GM12878 (cell line): ENCODE measurements around the gene SFT2D1. TPM values are rescaled to one million over a fixed set of nuclear protein-coding genes. Genes with fewer than 3 reads are reported as not detected.

Source experiments
- ATAC-seq: fragments of 200-7000 bp; cut with Tn5 transposase; 3 replicates; pipeline ENCODE4 v1.9.1; 2020; ENCODE audit warnings: mild to moderate bottlenecking, moderate library complexity
- BruUV-seq: library from RNA; stranded (reverse); fragments of 400-500 nt; replicated peaks from 2 replicates; lab custom pipeline; 2021; lab: Mats Ljungman, UMichigan
- CTCF ChIA-PET: fragments of 300-600 bp; sonication (Branson Sonifier 250); formaldehyde crosslinking; extraction: SDS; loops from one replicate; lab custom pipeline; 2021; ENCODE audit warnings: inconsistent platforms; lab: Yijun Ruan, JAX
- POLR2A ChIA-PET: fragments of 350-600 bp; formaldehyde crosslinking; extraction: SDS; loops from one replicate; lab custom pipeline; 2021; ENCODE audit warnings: inconsistent platforms; lab: Charles Lee
- RAD21 ChIA-PET: fragments of 300-600 bp; sonication (Branson Sonifier 250); formaldehyde crosslinking; loops from one replicate; lab custom pipeline; 2023; ENCODE audit warnings: antibody characterized with exemption; ENCODE audit not compliant: unreplicated experiment; lab: Charles Lee
- SMC1A ChIA-PET: fragments of 300-600 bp; sonication (Branson Sonifier 250); formaldehyde crosslinking; loops from one replicate; lab custom pipeline; 2023; ENCODE audit not compliant: unreplicated experiment, uncharacterized antibody; lab: Charles Lee
- DNase-seq: peaks from one replicate; pipeline ENCODE4 v3.0.0-alpha.2; 2011; ENCODE audit warnings: low read depth, low spot score
- FAIRE-seq: peaks from 3 replicates; lab custom pipeline; 2011; peaks lifted over from hg19 to GRCh38; lab: Jason Lieb, UNC
- H2AFZ ChIP-seq: 2 replicates; pipeline ENCODE4 v1.6.0; 2011; ENCODE audit warnings: low read depth, low read length, control low read depth; ENCODE audit not compliant: control insufficient read depth
- H3K27ac ChIP-seq: 2 replicates; pipeline ENCODE4 v1.5.1; 2011; ENCODE audit warnings: control low read depth; ENCODE audit not compliant: control insufficient read depth, insufficient read depth
- H3K27me3 ChIP-seq, 2 experiments: replicated peaks in 1 of 2; 2 replicates each; pipeline versions ENCODE4 v1.6.0 to v1.6.1; 2011; ENCODE audit warnings: low read length in 1 of 2; ENCODE audit not compliant: control insufficient read depth in 2 of 2, insufficient read depth in 2 of 2
- H3K36me3 ChIP-seq, 2 experiments: 2 replicates each; pipeline ENCODE4 v1.5.1; 2011; ENCODE audit warnings: low read length in 1 of 2; ENCODE audit not compliant: control insufficient read depth in 2 of 2, insufficient read depth in 2 of 2
- H3K4me1 ChIP-seq: 2 replicates; pipeline ENCODE4 v1.6.1; 2011; ENCODE audit warnings: mild to moderate bottlenecking, low read length, moderate library complexity, mixed read lengths; ENCODE audit not compliant: control insufficient read depth, insufficient read depth
- H3K4me2 ChIP-seq: 2 replicates; pipeline ENCODE4 v1.6.0; 2011; ENCODE audit warnings: control low read depth; ENCODE audit not compliant: control insufficient read depth, insufficient read depth
- H3K4me3 ChIP-seq: fragments of 200-600 bp; sonication (generic); 2 replicates; pipeline ENCODE4 v1.5.1; 2016
- H3K79me2 ChIP-seq: 2 replicates; pipeline ENCODE4 v1.6.0; 2011; ENCODE audit warnings: low read length; ENCODE audit not compliant: control insufficient read depth, insufficient read depth
- H3K9ac ChIP-seq: 2 replicates; pipeline ENCODE4 v1.8.0; 2011; ENCODE audit warnings: low read length, control low read depth, mixed read lengths; ENCODE audit not compliant: control insufficient read depth, insufficient read depth
- H3K9me3 ChIP-seq: replicated peaks from 3 replicates; pipeline ENCODE4 v1.5.1; 2011; ENCODE audit warnings: mild to moderate bottlenecking, low read length; ENCODE audit not compliant: control insufficient read depth, insufficient read depth
- H4K20me1 ChIP-seq: 2 replicates; pipeline ENCODE4 v1.6.0; 2011; ENCODE audit not compliant: control insufficient read depth, insufficient read depth
- KDM1A ChIP-seq: fragments of 200-600 bp; sonication (generic); IDR thresholded peaks from 2 replicates; pipeline ENCODE4 v1.6.1; 2016; ENCODE audit warnings: borderline replicate concordance
- NFYB ChIP-seq: IDR thresholded peaks from 2 replicates; pipeline ENCODE4 v1.6.1; 2011; ENCODE audit warnings: low read depth, mild to moderate bottlenecking, low read length, improper control_type of control experiment, moderate library complexity; ENCODE audit not compliant: insufficient read depth
- POLR2AphosphoS5 ChIP-seq: IDR thresholded peaks from 2 replicates; pipeline ENCODE4 v1.6.1; 2011; ENCODE audit warnings: mild to moderate bottlenecking, low read length, inconsistent platforms
- SMAD1 ChIP-seq: fragments of 450-650 bp; IDR thresholded peaks from 2 replicates; pipeline ENCODE4 v1.6.1; 2018; ENCODE audit warnings: mild to moderate bottlenecking, low read depth; ENCODE audit not compliant: partially characterized antibody
- SPI1 ChIP-seq: IDR thresholded peaks from 2 replicates; pipeline ENCODE4 v1.6.1; 2011; ENCODE audit warnings: low read depth, mild to moderate bottlenecking, low read length, moderate library complexity, borderline replicate concordance; ENCODE audit not compliant: insufficient read depth
- WGBS: methylation state at CpG from one replicate; pipeline ENCODE4 v1.1.6; 2016; ENCODE audit warnings: low lambda C conversion rate; ENCODE audit not compliant: insufficient replicate concordance, insufficient coverage; ENCODE audit errors: missing lambda C conversion rate; 5-methylcytosine and 5-hydroxymethylcytosine counted together
- in situ Hi-C: fragments of 300-500 bp; cut with MboI; formaldehyde crosslinking; loops from 9 replicates; pipeline ENCODE4 v1.14.3; 2018; ENCODE audit warnings: mixed read lengths
- intact Hi-C: fragments of 100-400 bp; cut with micrococcal nuclease; formaldehyde crosslinking; loops from one replicate; pipeline ENCODE4 v1.14.2; 2022; ENCODE audit not compliant: unreplicated experiment
- polyA plus RNA-seq, 11 experiments: library from polyadenylated mRNA; depleted of rRNA in 4 of 11; unstranded in 6 of 11; stranded (reverse) in 5 of 11; fragments of >200 nt; fragmentation: Nextera tagmentation in 4 of 11; fragmentation: Illumina TruSeq in 1 of 11; extraction: Ambion mirVana in 4 of 11; extraction: Trizol in 1 of 11; gene quantifications; 1 replicate in 1 of 11; 2 replicates in 10 of 11; pipeline versions ENCODE4 v1.2.1 to v1.2.3, GENCODE V29; 2011 to 2016; ENCODE audit warnings: inconsistent platforms in 2 of 11, missing spikeins in 2 of 11, low read depth in 1 of 11
- total RNA-seq, 4 experiments: library from RNA; depleted of rRNA in 3 of 4; stranded (reverse); fragments of >200 nt in 3 of 4; fragmentation: Illumina TruSeq in 1 of 4; extraction: Trizol in 1 of 4; gene quantifications; 2 replicates each; pipeline versions ENCODE4 v1.2.1 to v1.2.3, GENCODE V29; 2013 to 2021
- TF ChIP-seq, protein P1 (sequence below): IDR thresholded peaks from 2 replicates; pipeline ENCODE4 v1.6.1; 2011; ENCODE audit warnings: low read depth, low read length, improper control_type of control experiment, borderline replicate concordance
- TF ChIP-seq, protein P2 (sequence below): fragments of 450-650 bp; IDR thresholded peaks from 2 replicates; pipeline ENCODE4 v1.6.1; 2017; ENCODE audit warnings: low read depth, mild to moderate bottlenecking, moderate library complexity

Gene SFT2D1
- total and polyA plus RNA-seq, 10 of the 15 experiments (the other 5 are each of a cell fraction or from before 2014, with no cell fraction given), result 69.5 to 281 (median 124) TPM

DNA sequence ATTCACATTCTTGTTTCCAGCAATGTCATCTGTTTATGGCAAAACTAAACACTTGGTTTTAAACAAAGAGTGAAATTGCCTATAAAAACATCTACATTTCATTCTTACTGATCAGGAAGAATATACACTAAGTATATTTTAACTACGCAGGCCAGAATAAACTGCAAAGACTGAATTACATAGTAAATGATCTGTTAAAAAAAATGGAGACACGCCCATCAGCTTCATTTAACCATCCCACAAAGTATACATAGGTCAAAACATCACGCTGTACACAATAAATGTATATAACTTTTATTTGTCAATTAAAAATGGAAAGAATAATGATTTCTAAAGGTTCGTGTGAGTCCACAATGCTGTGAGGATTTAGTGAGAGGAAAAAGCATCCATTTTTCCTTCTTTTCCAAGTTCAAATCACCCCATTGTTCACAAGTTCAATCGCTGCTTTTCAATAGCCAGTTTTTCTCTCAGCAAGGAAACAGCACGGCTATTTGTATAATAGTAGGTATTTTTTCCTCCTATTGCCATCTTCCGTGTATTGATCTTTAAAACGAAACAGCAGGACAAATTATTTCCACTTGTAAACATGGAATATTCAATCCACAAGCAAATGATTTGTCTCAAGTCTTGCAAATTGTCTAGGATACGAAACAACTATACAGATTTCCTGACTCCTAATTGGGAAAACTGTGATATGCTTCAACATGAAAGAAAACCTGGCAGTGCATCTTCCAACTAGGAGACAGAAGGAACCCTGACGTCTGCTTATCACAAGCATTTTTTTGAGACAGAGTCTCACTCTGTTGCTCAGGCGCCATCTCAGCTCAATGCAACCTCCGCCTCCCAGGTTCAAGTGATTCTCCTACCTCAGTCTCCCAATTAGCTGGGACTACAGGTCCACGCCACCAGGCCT is 10.6 kb downstream of the SFT2D1 start:
- no TSS peak for BruUV-seq
- intact Hi-C loops, result loop anchor here (2.0 to 10.0 kb wide), 2 partner anchors 53 to 763 kb away; no protein-coding TSS in a partner anchor
- peak overlapping the region; percentile 90 for H3K4me2 ChIP-seq

More for the DNA sequence above, 10.6 kb downstream of the SFT2D1 start:
- TF ChIP-seq KDM1A (no peak), SPI1 (no peak), SMAD1 (no peak), POLR2AphosphoS5 (no peak), NFYB (no peak)
- TF ChIP-seq, protein P1, sequence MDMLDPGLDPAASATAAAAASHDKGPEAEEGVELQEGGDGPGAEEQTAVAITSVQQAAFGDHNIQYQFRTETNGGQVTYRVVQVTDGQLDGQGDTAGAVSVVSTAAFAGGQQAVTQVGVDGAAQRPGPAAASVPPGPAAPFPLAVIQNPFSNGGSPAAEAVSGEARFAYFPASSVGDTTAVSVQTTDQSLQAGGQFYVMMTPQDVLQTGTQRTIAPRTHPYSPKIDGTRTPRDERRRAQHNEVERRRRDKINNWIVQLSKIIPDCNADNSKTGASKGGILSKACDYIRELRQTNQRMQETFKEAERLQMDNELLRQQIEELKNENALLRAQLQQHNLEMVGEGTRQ, result no peak
- TF ChIP-seq, protein P2, sequence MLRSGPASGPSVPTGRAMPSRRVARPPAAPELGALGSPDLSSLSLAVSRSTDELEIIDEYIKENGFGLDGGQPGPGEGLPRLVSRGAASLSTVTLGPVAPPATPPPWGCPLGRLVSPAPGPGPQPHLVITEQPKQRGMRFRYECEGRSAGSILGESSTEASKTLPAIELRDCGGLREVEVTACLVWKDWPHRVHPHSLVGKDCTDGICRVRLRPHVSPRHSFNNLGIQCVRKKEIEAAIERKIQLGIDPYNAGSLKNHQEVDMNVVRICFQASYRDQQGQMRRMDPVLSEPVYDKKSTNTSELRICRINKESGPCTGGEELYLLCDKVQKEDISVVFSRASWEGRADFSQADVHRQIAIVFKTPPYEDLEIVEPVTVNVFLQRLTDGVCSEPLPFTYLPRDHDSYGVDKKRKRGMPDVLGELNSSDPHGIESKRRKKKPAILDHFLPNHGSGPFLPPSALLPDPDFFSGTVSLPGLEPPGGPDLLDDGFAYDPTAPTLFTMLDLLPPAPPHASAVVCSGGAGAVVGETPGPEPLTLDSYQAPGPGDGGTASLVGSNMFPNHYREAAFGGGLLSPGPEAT, result no peak
- in situ Hi-C loops, result loop anchor here (5.0 kb wide), 1 partner anchor 51 kb away; the partner anchor contains the start of gene MPC1
- Histone ChIP-seq H4K20me1 (no peaks in the 10 kb centered on the region), H3K9ac (no peak overlapping the region; the same call in 1 of the 2 replicates), H2AFZ (no peak overlapping the region), H3K4me1 (peaks cover 37% of the 10 kb centered on the region), H3K79me2 (peaks cover 93% of the 10 kb centered on the region), H3K27ac (no peak overlapping the region; the same call in 1 of the 2 replicates), H3K27me3 (no peaks in the 10 kb centered on the region), H3K4me3 (peak overlapping the region; percentile 13), H3K36me3 (peaks cover 8 to 20% of the 10 kb centered on the region in 2 experiments), H3K9me3 (no peaks in the 10 kb centered on the region; the same call in 2 of the 3 replicates)
- POLR2A ChIA-PET, result no interaction called here
- RAD21 ChIA-PET, result interaction anchor here (1.3 kb wide), 2 partner anchors 19 to 50 kb away, joined by 3 to 5 read pairs; no protein-coding TSS in a partner anchor
- SMC1A ChIA-PET, result interaction anchor here (0.7 to 1.3 kb wide), 5 partner anchors 18 to 1200 kb away, joined by 3 to 4 read pairs (median 3); no protein-coding TSS in a partner anchor
- ATAC-seq (no peak), DNase-seq (no peak), FAIRE-seq (no peak)
- 92% methylated on average over 13 of the region's 13 CpGs for WGBS
- CTCF ChIA-PET, result interaction anchor here (0.9 to 1.4 kb wide), 6 partner anchors 18 to 69 kb away, joined by 3 to 8 read pairs (median 5); no protein-coding TSS in a partner anchor
